GM18505 (cell line): ENCODE data around the gene STRN4.
"Not testable (repeated sequence)": the region's sequence is repeated elsewhere in the genome, so short reads cannot be mapped to it uniquely, and the experiment has no call there.

Source experiments
- ATAC-seq: cut with Tn5 transposase; IDR thresholded peaks from one replicate; pipeline ENCODE4 v1.9.1; 2021; ENCODE audit not compliant: unreplicated experiment
- POLR2A ChIP-seq: IDR thresholded peaks from 4 replicates; pipeline ENCODE4 v1.6.1; 2011; ENCODE audit warnings: borderline replicate concordance; ENCODE audit not compliant: insufficient read depth, insufficient read length; ENCODE audit errors: extremely low read depth

Gene STRN4

DNA sequence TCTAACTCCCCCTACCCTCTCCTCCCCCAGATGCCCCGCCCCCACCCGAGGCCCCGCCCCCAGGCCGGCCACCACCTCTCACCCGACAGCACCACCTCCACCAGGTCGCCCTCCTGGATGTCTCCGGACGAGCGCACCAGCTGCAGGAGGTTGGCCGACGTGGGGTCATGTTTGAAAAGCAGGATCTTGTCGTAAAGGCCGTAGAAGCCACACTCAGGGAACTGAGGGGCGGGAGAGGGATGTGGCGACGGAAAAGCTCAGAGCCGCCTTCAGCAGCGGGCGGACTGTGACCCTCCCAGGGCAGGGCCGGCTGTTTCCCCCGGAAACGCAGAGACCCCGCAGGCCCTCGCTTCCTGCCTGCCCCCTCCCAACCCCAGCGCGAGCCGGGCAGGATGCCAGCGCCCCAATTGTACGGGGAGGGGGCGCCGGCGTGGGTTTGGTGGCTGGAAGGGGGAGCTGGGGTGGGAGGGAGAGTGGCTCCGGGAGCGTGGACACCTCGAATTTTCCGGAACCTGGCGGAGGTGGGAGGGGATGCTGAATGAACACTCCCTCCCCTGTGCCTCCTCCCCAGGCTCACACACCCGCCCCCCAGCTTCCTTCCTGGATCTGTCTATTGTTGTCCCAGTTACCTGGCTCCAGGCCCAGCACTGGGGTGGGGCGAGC lies 32.3 kb downstream of the STRN4 start:
- no peak for TF ChIP-seq POLR2A
- no peak for ATAC-seq

DNA sequence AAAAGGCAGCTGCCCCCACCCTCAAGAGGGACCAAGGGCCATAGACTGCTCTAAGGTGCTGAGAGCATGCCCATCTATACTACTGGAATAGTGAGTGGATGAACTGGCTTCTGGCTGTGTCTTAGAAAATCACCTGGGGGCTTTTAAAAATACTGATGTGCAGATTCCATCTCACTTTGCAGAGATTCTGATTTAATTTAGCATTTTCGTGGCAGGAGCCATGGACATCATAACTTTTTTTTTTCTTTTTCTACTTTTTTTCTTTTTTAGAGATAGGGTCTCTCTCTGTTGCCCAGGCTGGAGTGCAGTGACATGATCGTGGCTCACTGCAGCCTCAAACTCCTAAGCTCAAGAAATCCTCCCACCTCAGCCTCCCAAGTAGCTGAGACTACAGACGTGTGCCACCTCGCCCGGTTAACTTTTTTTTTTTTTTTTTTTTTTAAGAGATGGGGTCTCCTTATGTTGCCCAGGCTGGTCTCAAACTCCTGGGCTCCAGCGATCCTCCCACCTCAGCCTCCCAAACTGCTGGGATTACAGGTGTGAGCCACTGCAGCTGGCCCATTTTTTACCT lies 33.4 kb downstream of the STRN4 start:
- not testable (repeated sequence) for ATAC-seq

DNA sequence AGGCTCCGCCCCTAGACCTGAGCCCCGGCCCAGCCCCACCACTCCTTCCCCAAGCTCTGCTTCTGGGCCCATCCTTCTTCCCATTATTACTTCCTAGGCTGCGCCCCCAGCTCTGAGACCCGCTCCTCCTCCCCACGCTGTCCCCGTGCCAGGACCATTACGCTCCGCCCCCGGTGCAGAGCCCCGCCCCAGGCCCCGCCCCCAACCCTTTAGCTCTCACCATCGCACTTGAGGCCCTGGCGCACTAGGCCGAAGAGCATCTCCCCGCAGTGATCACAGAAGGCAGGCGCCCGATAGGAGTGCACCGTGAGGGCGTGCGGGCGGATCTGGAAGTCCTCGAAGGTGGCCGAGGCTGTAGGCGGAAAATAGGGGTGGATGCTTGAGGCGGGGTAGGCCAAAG lies 35.6 kb downstream of the STRN4 start:
- no peak for ATAC-seq

DNA sequence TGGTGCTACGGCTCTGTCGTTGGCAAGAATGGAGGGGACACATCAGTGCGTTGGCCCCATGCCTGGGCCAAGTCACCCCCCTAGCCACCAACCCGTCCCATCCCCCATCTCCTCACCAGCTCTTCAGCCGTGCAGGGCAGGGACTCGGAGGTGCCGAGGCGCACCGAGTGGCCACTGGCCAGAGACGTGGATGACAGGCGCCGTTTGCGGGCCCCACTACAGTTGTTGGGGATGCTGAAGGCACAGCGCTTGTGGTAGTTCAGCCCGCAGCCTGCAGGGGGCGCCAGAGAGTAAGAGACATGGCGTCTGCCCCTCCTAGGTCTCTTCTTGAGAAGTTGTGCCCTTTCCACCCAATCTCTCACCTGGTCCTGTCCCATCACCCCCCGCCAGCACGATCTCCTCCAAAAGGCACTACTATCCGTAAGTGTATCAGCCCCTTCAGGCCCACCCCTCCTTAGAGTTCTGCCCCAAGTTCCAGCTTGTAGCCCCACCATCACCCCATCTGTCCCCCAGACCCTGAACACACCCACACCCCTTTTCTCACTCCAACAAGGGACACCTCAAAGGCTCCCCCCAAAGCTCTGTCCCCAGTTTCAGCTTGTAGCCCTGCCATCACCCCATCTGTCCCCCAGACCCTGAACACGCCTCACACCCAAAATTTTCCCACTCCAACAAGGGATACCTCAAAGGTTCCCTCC lies 41.7 kb downstream of the STRN4 start:
- TF ChIP-seq POLR2A = no peak
- ATAC-seq = no peak

More for the DNA sequence above, 35.6 kb downstream of the STRN4 start:
- TF ChIP-seq POLR2A = no peak

DNA sequence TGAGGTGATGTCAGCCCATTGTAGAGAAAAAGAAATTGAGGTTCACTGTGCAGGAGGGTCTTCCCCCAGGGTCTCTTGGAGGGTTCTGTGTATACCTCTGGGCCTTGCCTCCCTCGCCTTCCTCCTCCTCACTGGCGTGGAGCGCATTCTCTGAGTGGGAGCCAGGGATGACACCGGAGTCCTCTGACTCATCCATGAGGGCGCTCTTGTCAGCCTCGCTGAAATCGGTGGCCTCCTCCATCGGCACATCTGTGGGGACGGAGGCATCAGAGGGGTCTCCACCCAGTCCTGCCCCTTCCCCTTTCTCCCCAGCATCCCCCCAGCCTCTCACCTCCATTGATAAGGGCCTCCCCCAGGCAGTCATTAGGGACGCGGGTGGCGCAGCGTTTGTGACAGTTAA lies 45.5 kb downstream of the STRN4 start:
- no peak for TF ChIP-seq POLR2A
- no peak for ATAC-seq

DNA sequence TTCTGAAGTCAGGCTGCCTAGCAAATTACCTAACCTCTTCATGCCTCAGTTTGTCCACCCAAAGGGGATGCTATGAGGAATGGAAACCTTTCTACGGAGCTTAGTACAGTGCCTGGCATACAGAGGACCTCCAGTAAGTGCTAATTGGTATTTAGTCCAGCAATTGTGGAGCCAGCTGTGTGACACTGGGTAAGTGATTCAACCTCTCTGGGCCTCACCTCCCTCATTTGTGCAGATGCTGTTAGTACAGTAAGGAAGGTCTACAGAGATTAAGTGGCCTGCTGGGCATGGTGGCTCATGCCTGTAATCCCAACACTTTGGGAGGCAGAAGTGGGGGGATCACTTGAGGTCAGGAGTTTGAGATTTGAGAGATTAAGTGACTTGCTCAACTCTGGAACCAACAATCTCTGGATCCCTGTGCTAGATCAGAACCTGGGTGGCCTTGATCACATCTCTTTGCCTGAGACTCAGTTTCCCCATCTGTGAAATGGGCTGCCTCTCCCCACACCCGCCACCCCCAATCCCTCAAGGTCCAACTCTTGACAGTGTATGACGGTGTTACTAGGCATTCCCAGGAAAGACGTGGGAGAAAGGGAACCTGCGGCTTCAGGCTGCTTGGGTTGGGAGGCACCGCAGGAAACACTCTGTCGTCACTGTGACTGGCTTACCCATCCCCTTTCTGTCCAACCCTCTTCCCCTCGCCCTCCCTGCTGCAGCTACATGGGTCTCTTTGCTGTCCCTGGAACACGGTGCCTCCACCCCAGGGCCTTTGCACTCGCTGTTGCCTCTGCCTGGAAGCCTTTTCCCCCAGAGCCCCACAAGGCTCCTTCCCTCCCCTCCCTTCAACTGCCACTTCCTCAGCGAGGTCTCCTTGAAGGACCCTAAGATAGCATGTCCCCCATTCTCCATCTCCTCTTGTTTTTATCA lies 47.6 kb downstream of the STRN4 start:
- no peak for TF ChIP-seq POLR2A
- no peak for ATAC-seq

DNA sequence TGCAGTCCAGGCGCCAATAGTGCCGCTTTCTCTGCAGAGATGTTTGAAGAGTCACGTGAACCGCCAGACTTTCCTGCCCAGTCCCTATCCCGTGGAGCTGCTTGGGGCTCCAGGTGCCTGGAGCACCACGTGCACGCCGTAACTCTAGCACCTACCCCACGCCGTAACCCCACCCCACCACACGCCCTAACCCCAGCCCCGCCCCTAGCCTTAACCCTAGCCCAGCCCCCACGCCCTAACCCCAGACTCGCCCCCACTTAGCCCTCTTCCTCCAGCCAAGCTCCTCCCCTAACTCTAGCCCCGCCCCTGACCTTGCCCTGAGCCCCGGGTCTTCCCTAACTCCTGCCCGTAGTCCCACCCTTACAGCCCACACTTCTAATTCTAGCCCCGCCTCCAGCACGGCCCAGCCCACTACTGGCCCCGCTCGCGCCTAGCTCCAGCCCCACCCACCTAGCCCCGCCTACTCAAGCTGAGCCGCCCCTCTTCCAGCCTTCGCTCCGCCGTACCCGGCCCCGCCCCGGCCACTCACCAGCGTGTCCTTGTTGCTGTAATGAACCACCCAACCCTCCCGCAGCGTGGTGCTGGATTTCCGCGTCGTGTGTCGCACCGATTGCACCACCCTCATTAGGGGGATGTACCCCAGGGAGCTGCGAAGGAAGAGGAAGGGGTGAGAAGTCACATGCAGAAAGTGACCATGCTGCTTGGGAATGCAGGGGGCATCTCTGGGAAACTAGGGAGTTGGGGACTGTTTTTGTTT lies 48.9 kb downstream of the STRN4 start:
- TF ChIP-seq POLR2A = no peak
- no peak for ATAC-seq

DNA sequence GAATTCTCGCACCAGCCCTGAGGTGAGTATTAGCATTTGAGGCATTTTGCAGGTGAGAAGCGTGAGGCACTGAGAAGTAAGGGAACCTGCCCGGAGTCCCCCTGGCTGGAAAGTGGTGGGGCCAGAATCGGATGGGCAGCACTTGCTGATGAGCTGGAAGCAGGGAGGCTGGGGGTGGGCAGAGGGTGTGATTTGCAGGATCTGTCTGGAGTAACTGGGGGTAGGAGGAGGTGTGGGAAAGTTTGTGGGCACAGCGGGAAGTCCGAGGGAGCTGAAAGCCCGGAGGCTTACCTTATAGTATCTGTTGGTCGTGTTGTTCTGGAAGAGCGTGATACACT lies 49.4 kb downstream of the STRN4 start:
- no peak for ATAC-seq
- no peak for TF ChIP-seq POLR2A

DNA sequence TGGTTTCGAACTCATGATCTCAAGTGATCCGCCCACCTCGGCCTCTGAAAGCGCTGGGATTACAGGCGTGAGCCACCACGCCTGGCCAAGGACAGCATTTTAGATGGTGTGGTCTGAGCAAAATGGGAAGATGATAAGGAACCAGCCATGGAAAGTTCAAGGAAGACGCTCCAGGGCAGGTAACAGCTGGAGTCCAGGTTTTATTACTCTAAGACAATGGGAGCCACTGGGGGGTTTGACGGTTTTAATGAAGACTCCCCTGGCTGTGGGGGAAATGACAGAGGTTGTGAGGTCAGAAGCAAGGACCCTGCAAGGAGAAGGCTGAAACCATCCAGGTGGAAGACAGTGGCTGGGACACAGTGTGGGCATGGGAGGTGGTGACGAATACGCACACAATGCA lies 50.2 kb downstream of the STRN4 start:
- ATAC-seq = no peak
- TF ChIP-seq POLR2A = no peak

DNA sequence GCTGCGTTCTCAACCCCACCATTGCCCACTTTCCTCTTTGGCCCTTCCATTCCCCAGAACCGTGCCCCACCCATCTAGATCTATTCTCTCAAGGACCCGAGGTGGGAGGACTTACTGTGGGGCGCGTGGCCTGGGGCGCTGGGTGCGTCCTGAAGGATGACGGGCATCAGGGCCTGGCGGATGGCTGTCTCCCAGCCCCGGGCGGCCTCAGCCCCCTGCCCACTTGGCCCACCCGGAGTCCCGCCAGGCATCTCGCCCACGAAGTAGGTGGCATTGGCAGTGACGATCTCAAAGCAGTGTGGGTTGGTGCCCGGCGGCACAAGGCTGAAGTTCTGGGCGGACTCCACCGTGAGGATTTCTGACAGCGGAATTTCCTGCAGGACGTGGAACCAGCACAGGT lies 52.5 kb downstream of the STRN4 start:
- TF ChIP-seq POLR2A = no peak
- ATAC-seq = no peak

DNA sequence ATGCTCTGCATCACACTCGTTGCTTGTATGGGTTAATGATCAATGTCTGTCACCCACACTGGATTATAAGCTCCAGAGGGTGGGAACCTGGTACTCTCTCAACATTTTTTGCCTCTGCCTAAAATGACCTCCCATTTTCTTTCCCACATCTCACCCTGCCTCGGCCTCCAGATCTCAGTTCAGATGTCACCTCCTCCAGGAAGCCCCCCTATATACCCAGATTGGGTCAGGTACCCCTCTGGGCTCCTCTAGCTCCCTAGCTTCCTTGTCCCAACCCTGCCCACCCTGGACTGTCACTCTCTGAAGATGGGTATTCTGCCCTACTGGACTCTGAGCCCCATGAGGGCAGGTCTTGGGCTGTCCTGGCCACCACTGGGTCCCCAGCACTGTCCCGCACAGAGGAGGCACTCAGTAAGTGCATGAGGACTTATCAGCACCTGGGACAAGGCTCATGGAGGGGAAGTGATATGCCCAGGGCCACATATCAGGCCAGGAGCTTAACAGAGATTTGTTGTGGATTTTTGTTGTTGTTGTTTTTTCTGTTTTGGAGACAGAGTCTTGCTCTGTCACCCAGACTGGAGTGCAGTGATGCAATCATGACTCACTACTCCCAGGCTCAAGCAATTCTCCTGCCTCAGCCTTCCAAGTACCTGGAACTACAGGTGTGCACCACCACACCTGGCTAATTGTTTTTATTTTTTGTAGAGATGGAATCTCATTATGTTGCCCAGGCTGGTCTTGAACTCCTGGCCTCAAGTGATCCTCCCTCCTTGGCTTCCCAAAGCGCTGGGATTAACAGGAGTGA lies 53.1 kb downstream of the STRN4 start:
- TF ChIP-seq POLR2A = no peak
- ATAC-seq = no peak

DNA sequence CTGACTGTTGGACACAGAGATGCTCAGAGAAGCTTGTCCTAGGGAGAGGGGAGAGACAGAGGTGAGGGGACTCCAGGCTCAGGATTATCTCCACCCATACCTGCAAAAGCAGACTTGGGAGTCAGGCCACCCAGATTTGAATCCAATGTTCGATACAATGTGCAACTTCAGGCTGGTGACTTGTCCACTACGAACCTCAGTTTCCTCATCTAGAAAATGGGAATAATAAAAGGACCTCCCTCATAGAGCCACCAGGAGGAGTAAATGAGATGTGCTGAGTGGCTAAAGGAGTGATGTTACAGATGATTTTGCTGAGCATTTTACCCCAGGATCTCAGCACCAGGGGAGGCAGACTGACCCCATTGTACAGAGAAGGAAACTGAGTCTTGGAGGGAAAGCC lies 54.3 kb downstream of the STRN4 start:
- no peak for TF ChIP-seq POLR2A
- ATAC-seq = no peak
